ENCODE data around the gene PYGB.
A peak's percentile ranks its signal among the peaks of the same experiment; 100 is the strongest.

The PYGB gene

GRCh38 chr20:25338112-25339023 lies 90.5 kb downstream of the PYGB start:
- peak; percentile 44 for DNase-seq

DNA sequence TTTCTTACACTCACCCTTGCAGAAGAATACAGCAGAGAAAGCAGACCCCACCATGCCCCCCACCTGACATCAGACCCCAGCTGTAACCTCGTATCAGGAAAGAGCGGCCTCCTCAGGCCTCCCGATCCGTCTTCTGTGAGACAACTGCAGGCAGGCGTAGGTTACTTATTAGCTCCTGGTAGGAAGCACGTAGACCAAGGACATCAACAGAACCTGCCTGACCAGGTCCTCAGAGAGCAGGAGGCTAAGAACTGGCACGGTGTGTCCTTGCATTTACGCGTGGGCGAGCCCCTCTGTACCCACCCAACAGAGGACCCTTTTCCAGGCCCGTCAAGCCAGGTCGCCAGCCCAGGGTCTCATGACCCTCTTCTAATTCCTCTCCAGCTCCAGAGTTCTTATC lies 91.7 kb downstream of the PYGB start:
- DNase-seq, result peak; percentile 56

GRCh38 chr20:25340380-25340779 lies 92.5 kb downstream of the PYGB start:
- no peak for DNase-seq

- DNase-seq, result peak; percentile 92
These were observed 94.1 kb downstream of the PYGB start for GRCh38 chr20:25341716-25342680.

- no peak for DNase-seq
These were observed 96.7 kb downstream of the PYGB start for GRCh38 chr20:25344634-25345033.

DNA sequence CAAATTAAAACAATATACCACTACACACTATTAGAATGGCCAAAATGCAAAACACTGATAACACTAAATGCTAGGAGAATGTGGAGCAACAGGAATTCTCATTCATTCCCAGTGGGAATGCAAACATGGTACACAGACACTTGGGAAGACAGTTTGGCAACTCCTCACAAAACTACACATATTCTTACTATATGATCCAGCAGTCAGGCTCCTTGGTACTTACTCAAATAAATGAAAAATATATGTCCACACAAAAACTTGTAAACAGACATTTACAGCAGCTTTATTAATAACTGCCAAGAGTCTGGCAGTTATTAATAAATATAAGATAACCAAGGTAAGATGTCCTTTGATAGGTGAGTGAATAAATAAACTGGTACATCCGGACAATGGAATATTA lies 97.8 kb downstream of the PYGB start:
- DNase-seq, result no peak

- DNase-seq, result no peak
These were observed 98.5 kb downstream of the PYGB start for GRCh38 chr20:25346349-25346748.
